Skin of body (tissue), 2 donors: ENCODE data around the gene CNGA1. TPM values are rescaled to one million over a fixed set of nuclear protein-coding genes. Genes with fewer than 3 reads are reported as not detected.

Source experiments
- DNase-seq: peaks from one replicate; lab custom pipeline; 2025; lab: John Stamatoyannopoulos, UW
- total RNA-seq: library from RNA; depleted of rRNA; stranded (reverse); fragments of >200 nt; gene quantifications from one replicate; pipeline ENCODE4 v1.2.3, GENCODE V29; 2014

CNGA1 gene
- total RNA-seq, 1 donor from 2014 or later = 3.4 TPM

DNA sequence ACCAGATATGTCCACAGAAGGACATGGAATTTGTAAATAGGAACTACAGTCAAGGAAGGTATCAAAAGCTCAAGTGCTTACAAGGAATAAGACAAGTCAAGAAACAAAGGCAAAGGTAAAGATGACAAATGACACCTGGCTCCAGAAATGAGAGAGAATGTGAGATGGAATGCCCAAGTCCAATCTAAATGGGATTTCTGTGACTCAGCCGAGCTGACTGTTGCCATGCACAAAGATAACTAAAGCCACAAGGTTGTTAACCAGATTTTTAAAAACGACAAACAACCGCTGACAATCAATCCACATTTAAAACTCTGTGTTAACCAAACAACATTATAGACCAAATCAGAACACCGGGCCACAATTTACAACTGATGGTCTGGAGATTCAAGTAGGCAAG is 103.2 kb downstream of the CNGA1 start:
- DNase-seq = no peak

DNA sequence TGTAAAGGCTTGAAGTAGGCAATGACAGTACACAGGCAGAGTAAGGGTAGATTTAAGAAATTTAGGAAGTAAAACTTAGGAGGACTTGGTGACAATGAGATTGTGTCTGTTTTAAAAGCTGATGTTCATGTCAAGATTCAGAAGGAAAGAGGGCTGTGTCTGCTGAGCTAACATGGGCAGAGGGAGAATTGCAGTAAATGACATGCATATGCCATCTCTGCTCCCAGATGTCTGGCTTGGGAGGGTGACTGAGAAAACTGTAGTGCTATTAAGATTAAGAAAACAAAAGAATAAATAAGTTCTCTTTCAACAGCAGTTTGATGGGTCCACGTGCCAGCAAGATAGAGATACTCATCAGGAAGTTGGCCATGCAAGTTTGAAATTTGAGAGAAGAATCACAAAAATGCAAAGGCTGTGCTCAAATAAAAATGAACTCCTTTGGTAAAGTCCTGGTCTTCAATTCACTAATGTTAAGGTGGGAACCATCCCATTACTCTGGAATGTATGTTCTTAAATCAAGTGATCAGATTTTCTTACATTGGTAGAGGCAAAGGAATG is 109.3 kb downstream of the CNGA1 start:
- DNase-seq = no peak

GRCh38 chr4:47899639-47900038 is 116.8 kb downstream of the CNGA1 start:
- no peak for DNase-seq

GRCh38 chr4:47891928-47892327 is 124.6 kb downstream of the CNGA1 start:
- no peak for DNase-seq

Other genes with a start within 250 kb of the CNGA1 start
- 11.8 TPM for gene CORIN, start 178.6 kb downstream of the CNGA1 start, total RNA-seq
- 13.5 TPM for gene NFXL1, start 102.1 kb downstream of the CNGA1 start, total RNA-seq
- gene NIPAL1, start 91 bp upstream of the CNGA1 start, total RNA-seq = 9.5 TPM
- gene TXK, start 117.6 kb upstream of the CNGA1 start, total RNA-seq = 1.1 TPM